SK-N-SH (cell line): ENCODE data around the gene GNAT2. TPM values are rescaled to one million over a fixed set of nuclear protein-coding genes. Genes with fewer than 3 reads are reported as not detected.

Experiments
- CTCF ChIA-PET: fragments of 300-600, 350-600 bp; formaldehyde crosslinking; extraction: SDS; loops from one replicate; lab custom pipeline; 2021; lab: Yijun Ruan, JAX
- POLR2A ChIA-PET: fragments of 350-600 bp; sonication (Branson Sonifier 250); formaldehyde crosslinking; extraction: SDS; loops from one replicate; lab custom pipeline; 2020; ENCODE audit warnings: antibody characterized with exemption, inconsistent platforms; lab: Yijun Ruan, JAX
- DNase-seq: peaks from one replicate; pipeline ENCODE4 v3.0.0; 2012
- H2AFZ ChIP-seq: fragments of 200-600 bp; sonication (generic); 2 replicates; pipeline ENCODE4 v1.8.1; 2016; ENCODE audit warnings: antibody characterized with exemption, mild to moderate bottlenecking, low read depth
- H3F3A ChIP-seq: fragments of 200-600 bp; sonication (generic); replicated peaks from 2 replicates; pipeline ENCODE3; 2016; ENCODE audit warnings: antibody characterized with exemption, mild to moderate bottlenecking; ENCODE audit not compliant: insufficient read depth
- H3K27ac ChIP-seq, 2 experiments: fragments of 200-500 bp in 1 of 2; fragments of 200-600 bp in 1 of 2; sonication (Bioruptor generic) in 1 of 2; sonication (generic), shearing (Covaris generic) in 1 of 2; 2 replicates each; pipeline versions ENCODE4 v1.5.1 to v1.6.1; 2014 to 2016; ENCODE audit warnings: low read depth in 2 of 2, inconsistent platforms in 1 of 2, low read length in 1 of 2, mild to moderate bottlenecking in 1 of 2, mixed read lengths in 1 of 2
- H3K27me3 ChIP-seq: fragments of 200-600 bp; sonication (generic), shearing (Covaris generic); 2 replicates; pipeline ENCODE4 v1.6.1; 2016; ENCODE audit warnings: mixed run types; ENCODE audit not compliant: insufficient read depth
- H3K36me3 ChIP-seq, 2 experiments: fragments of 200-500 bp in 1 of 2; fragments of 200-600 bp in 1 of 2; sonication (Bioruptor generic) in 1 of 2; sonication (generic) in 1 of 2; replicated peaks in 1 of 2; 2 replicates each; pipeline versions ENCODE3 to v1.5.1; 2014 to 2016; ENCODE audit warnings: low read length in 1 of 2, mild to moderate bottlenecking in 1 of 2; ENCODE audit not compliant: insufficient read depth in 2 of 2, control insufficient read depth in 1 of 2
- H3K4me1 ChIP-seq, 2 experiments: fragments of 200-500 bp in 1 of 2; fragments of 200-600 bp in 1 of 2; sonication (Bioruptor generic) in 1 of 2; sonication (generic), shearing (Covaris generic) in 1 of 2; 2 replicates each; pipeline versions ENCODE4 v1.5.1 to v1.6.1; 2014 to 2016; ENCODE audit warnings: low read depth in 1 of 2, low read length in 1 of 2, mixed run types in 1 of 2; ENCODE audit not compliant: insufficient read depth in 2 of 2, control insufficient read depth in 1 of 2
- H3K4me2 ChIP-seq: fragments of 200-600 bp; sonication (generic), shearing (Covaris generic); 2 replicates; pipeline ENCODE4 v1.6.1; 2017; ENCODE audit warnings: mixed run types
- H3K4me3 ChIP-seq, 2 experiments: fragments of 200-500 bp in 1 of 2; fragments of 200-600 bp in 1 of 2; sonication (Bioruptor generic) in 1 of 2; sonication (generic), shearing (Covaris generic) in 1 of 2; 2 replicates each; pipeline versions ENCODE4 v1.5.1 to v1.8.1; 2014 to 2016; ENCODE audit warnings: low read depth in 2 of 2, inconsistent platforms in 1 of 2, low read length in 1 of 2, mild to moderate bottlenecking in 1 of 2, mixed read lengths in 1 of 2, moderate library complexity in 1 of 2
- H3K79me2 ChIP-seq: fragments of 200-600 bp; sonication (generic); 2 replicates; pipeline ENCODE4 v1.8.1; 2017; ENCODE audit warnings: mild to moderate bottlenecking; ENCODE audit not compliant: insufficient read depth
- H3K9ac ChIP-seq: fragments of 200-600 bp; sonication (generic); 2 replicates; pipeline ENCODE4 v1.6.1; 2017; ENCODE audit warnings: mixed run types
- H3K9me2 ChIP-seq: fragments of 200-600 bp; sonication (generic); 2 replicates; pipeline ENCODE4 v1.6.1; 2017; ENCODE audit warnings: mixed run types
- H3K9me3 ChIP-seq: fragments of 200-600 bp; sonication (generic); 2 replicates; pipeline ENCODE4 v1.6.1; 2017; ENCODE audit warnings: mixed run types, mild to moderate bottlenecking, moderate library complexity
- H4K20me1 ChIP-seq: fragments of 200-600 bp; sonication (generic); 2 replicates; pipeline ENCODE4 v1.6.1; 2017; ENCODE audit warnings: mild to moderate bottlenecking, mixed run types; ENCODE audit not compliant: insufficient read depth
- CHD2 ChIP-seq: fragments of 150-350 bp; IDR thresholded peaks from 2 replicates; pipeline ENCODE4 v1.6.1; 2018; ENCODE audit warnings: low read length; ENCODE audit not compliant: partially characterized antibody
- ELF1 ChIP-seq: IDR thresholded peaks from 2 replicates; pipeline ENCODE4 v1.4.0; 2012
- EP300 ChIP-seq, 2 experiments: IDR thresholded peaks; 2 replicates each; pipeline versions ENCODE4 v1.4.0 to v1.6.1; 2012; ENCODE audit warnings: borderline replicate concordance in 1 of 2, low read depth in 1 of 2, low read length in 1 of 2
- FOXM1 ChIP-seq: IDR thresholded peaks from 2 replicates; pipeline ENCODE4 v1.4.0; 2012; ENCODE audit warnings: low read depth, mild to moderate bottlenecking
- GATA2 ChIP-seq: sonication (generic); formaldehyde crosslinking; IDR thresholded peaks from 2 replicates; pipeline ENCODE4 v1.5.0; 2020; ENCODE audit warnings: mild to moderate bottlenecking, missing genetic modification reagents
- JUND ChIP-seq: IDR thresholded peaks from 2 replicates; pipeline ENCODE4 v1.4.0; 2012
- MEF2A ChIP-seq: IDR thresholded peaks from 2 replicates; pipeline ENCODE4 v1.4.0; 2012; ENCODE audit warnings: low read depth, borderline replicate concordance
- MXI1 ChIP-seq: IDR thresholded peaks from 2 replicates; pipeline ENCODE4 v1.6.1; 2012; ENCODE audit warnings: mild to moderate bottlenecking, low read depth, low read length, improper control_type of control experiment
- RAD21 ChIP-seq: IDR thresholded peaks from 2 replicates; pipeline ENCODE4 v1.6.1; 2012; ENCODE audit warnings: mild to moderate bottlenecking, low read length
- YY1 ChIP-seq: IDR thresholded peaks from 2 replicates; pipeline ENCODE4 v1.4.0; 2012; ENCODE audit warnings: low read depth, mild to moderate bottlenecking
- WGBS: methylation state at CpG from one replicate; pipeline ENCODE4 v1.1.6; 2017; ENCODE audit warnings: low lambda C conversion rate; 5-methylcytosine and 5-hydroxymethylcytosine counted together
- polyA plus RNA-seq, 3 experiments: library from polyadenylated mRNA; depleted of rRNA; stranded (reverse); fragments of >200 nt; gene quantifications; 2 replicates each; pipeline ENCODE4 v1.2.3, GENCODE V29; 2012
- TF ChIP-seq, protein P1 (sequence below): IDR thresholded peaks from 2 replicates; pipeline ENCODE4 v1.4.0; 2012; ENCODE audit warnings: low read depth, borderline replicate concordance
- TF ChIP-seq, protein P2 (sequence below): fragments of 200-600 bp; sonication (generic); IDR thresholded peaks from 2 replicates; pipeline ENCODE4 v1.6.1; 2017; ENCODE audit warnings: antibody characterized with exemption, mild to moderate bottlenecking, moderate library complexity
- TF ChIP-seq, protein P3 (sequence below): IDR thresholded peaks from 2 replicates; pipeline ENCODE4 v1.4.0; 2012; ENCODE audit warnings: low read depth
- TF ChIP-seq, protein P4 (sequence below): fragments of 150-350 bp; IDR thresholded peaks from 2 replicates; pipeline ENCODE4 v1.6.1; 2017; ENCODE audit warnings: antibody characterized with exemption, low read length, low read depth, borderline replicate concordance

The GNAT2 gene
- polyA plus RNA-seq, 1 of the 3 experiments (the other 2 are of a cell fraction), result 0.16 TPM

DNA sequence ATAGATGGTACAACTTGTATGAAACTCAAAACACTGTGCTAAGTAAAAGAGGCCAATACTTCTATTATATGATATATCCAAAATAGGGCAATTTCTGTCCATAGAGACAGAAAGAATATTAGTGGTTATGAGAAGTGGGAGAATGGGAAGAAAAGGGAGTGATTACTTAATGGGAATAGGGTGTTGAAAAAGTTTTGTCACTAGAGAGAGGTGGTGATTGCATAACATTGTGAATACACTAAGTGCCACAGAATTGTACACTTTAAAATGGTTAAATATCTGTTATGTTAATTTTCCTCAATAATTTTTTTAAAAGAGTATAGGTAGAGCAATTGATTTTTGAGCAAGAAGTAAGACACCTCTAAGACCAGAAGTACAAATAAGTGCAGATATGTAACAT lies 29.7 kb downstream of the GNAT2 start:
- TF ChIP-seq, protein P1, sequence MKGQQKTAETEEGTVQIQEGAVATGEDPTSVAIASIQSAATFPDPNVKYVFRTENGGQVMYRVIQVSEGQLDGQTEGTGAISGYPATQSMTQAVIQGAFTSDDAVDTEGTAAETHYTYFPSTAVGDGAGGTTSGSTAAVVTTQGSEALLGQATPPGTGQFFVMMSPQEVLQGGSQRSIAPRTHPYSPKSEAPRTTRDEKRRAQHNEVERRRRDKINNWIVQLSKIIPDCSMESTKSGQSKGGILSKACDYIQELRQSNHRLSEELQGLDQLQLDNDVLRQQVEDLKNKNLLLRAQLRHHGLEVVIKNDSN, result no peak
- no peak for TF ChIP-seq GATA2
- TF ChIP-seq CHD2, result no peak
- TF ChIP-seq RAD21, result no peak
- TF ChIP-seq YY1, result no peak
- no peak for TF ChIP-seq MXI1
- no peak for TF ChIP-seq JUND
- no peak for TF ChIP-seq ELF1
- no peak for TF ChIP-seq EP300 (IDR thresholded peaks at IDR 0.05; ENCODE audit: borderline replicate concordance in 1 of 2, low read depth in 1 of 2, low read length in 1 of 2)
- CTCF ChIA-PET, result interaction anchor here (0.8 kb wide), 1 partner anchor 49 kb away, joined by 6 read pairs; no protein-coding TSS in a partner anchor
- Histone ChIP-seq H3K27me3 (no peaks in the 10 kb centered on the region), H3K36me3 (peaks cover 83 to 87% of the 10 kb centered on the region in 2 experiments), H3K4me2 (no peak overlapping the region), H3K9ac (no peak overlapping the region), H3F3A (peaks cover 6% of the 10 kb centered on the region), H3K4me3 (no peak overlapping the region), H2AFZ (no peak overlapping the region), H3K4me1 (peaks cover 0 to under 1% of the 10 kb centered on the region in 2 experiments; a peak in 1 of 4 replicates), H3K9me3 (no peaks in the 10 kb centered on the region), H3K79me2 (peaks cover 28% of the 10 kb centered on the region), H4K20me1 (no peaks in the 10 kb centered on the region), H3K9me2 (no peaks in the 10 kb centered on the region), H3K27ac (no peak overlapping the region)
- POLR2A ChIA-PET, result interaction anchor here (0.6 kb wide), 1 partner anchor 21 kb away, joined by 3 read pairs; no protein-coding TSS in a partner anchor
- no peak for DNase-seq

DNA sequence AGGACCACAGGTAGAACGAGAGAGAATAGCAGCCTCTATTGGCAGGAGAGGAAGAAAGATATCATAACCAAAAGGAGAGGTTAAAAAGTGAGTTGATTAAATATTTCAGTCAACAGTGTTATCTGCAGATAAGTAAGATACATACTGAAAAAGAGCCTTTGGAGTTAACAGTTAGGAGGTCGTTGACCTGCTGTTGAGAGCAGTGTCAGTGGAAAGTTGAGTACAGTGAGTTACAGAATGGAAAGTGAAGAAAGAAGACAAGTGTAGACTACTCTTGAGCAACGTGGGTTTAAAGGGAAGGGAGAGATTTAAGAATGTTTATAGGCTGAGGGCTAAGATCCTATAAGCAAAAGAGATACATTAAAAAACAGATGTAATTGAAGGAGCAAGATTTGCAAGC lies 30.2 kb downstream of the GNAT2 start:
- no peaks in the 10 kb centered on the region for H3K9me3 ChIP-seq
- no peak overlapping the region for H2AFZ ChIP-seq
- no peaks in the 10 kb centered on the region for H3K27me3 ChIP-seq
- peaks cover 32% of the 10 kb centered on the region for H3K79me2 ChIP-seq
- WGBS, result 94% methylated on average over 3 of the region's 3 CpGs
- peaks cover 6% of the 10 kb centered on the region for H3F3A ChIP-seq
- H3K27ac ChIP-seq, result no peak overlapping the region
- H3K36me3 ChIP-seq, result peaks cover 86 to 90% of the 10 kb centered on the region in 2 experiments
- H3K4me3 ChIP-seq, result no peak overlapping the region
- ChIA-PET POLR2A (no interaction called here), CTCF (no interaction called here)
- H4K20me1 ChIP-seq, result no peaks in the 10 kb centered on the region
- DNase-seq, result no peak
- no peaks in the 10 kb centered on the region for H3K4me1 ChIP-seq
- TF ChIP-seq FOXM1, result no peak
- no peak for TF ChIP-seq MEF2A
- TF ChIP-seq, protein P2, sequence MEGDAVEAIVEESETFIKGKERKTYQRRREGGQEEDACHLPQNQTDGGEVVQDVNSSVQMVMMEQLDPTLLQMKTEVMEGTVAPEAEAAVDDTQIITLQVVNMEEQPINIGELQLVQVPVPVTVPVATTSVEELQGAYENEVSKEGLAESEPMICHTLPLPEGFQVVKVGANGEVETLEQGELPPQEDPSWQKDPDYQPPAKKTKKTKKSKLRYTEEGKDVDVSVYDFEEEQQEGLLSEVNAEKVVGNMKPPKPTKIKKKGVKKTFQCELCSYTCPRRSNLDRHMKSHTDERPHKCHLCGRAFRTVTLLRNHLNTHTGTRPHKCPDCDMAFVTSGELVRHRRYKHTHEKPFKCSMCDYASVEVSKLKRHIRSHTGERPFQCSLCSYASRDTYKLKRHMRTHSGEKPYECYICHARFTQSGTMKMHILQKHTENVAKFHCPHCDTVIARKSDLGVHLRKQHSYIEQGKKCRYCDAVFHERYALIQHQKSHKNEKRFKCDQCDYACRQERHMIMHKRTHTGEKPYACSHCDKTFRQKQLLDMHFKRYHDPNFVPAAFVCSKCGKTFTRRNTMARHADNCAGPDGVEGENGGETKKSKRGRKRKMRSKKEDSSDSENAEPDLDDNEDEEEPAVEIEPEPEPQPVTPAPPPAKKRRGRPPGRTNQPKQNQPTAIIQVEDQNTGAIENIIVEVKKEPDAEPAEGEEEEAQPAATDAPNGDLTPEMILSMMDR, result no peak
- TF ChIP-seq, protein P3, sequence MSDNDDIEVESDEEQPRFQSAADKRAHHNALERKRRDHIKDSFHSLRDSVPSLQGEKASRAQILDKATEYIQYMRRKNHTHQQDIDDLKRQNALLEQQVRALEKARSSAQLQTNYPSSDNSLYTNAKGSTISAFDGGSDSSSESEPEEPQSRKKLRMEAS, result no peak
- TF ChIP-seq, protein P4, sequence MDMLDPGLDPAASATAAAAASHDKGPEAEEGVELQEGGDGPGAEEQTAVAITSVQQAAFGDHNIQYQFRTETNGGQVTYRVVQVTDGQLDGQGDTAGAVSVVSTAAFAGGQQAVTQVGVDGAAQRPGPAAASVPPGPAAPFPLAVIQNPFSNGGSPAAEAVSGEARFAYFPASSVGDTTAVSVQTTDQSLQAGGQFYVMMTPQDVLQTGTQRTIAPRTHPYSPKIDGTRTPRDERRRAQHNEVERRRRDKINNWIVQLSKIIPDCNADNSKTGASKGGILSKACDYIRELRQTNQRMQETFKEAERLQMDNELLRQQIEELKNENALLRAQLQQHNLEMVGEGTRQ, result no peak
- no peak overlapping the region for H3K4me2 ChIP-seq
- H3K9me2 ChIP-seq, result no peaks in the 10 kb centered on the region
- H3K9ac ChIP-seq, result no peak overlapping the region
